Right cardiac atrium (tissue), 5 donors: Measurements from ENCODE around the gene MACROD2. TPM values are rescaled to one million over a fixed set of nuclear protein-coding genes. Genes with fewer than 3 reads are reported as not detected.

Experiments
- ATAC-seq, 2 donors: fragments of 200-7000 bp; cut with Tn5 transposase; one replicate each; pipeline versions ENCODE4 v1.8.0 to v1.9.1; 2020; ENCODE audit warnings: moderate library complexity in 2 of 2, mild to moderate bottlenecking in 1 of 2
- DNase-seq, 3 donors: peaks; one replicate each; pipeline ENCODE4 v3.0.0-alpha.2; 2020
- H3K27ac ChIP-seq: one replicate; pipeline ENCODE4 v1.5.1; 2013; ENCODE audit warnings: mild to moderate bottlenecking, low read length, control low read depth, moderate library complexity
- H3K27me3 ChIP-seq: one replicate; pipeline ENCODE4 v1.6.1; 2013; ENCODE audit not compliant: control insufficient read depth, insufficient read depth
- H3K4me1 ChIP-seq: one replicate; pipeline ENCODE4 v1.6.1; 2013; ENCODE audit warnings: low read length; ENCODE audit not compliant: control insufficient read depth, insufficient read depth
- H3K4me3 ChIP-seq: one replicate; pipeline ENCODE4 v1.5.1; 2013; ENCODE audit warnings: low read length, control low read depth
- H3K9me3 ChIP-seq: one replicate; pipeline ENCODE4 v1.6.1; 2013; ENCODE audit warnings: low read length; ENCODE audit not compliant: control insufficient read depth
- WGBS: extraction: QIAGEN DNeasy Blood & Tissue Kit; methylation state at CpG from one replicate; pipeline ENCODE4 v1.1.7; 2013; 5-methylcytosine and 5-hydroxymethylcytosine counted together
- intact Hi-C, 4 donors: fragments of 100-400 bp; cut with DNase I; formaldehyde crosslinking; loops; one replicate each; pipeline versions ENCODE4 v1.11.0 to v1.14.0; 2022 to 2023
- polyA plus RNA-seq: library from polyadenylated mRNA; stranded (reverse); fragments of 200-250 nt; gene quantifications from one replicate; pipeline ENCODE4 v1.2.3, GENCODE V29; 2013
- total RNA-seq, 4 donors: library from RNA; stranded (reverse); fragmentation: NEBNext Ultra II Directional; extraction: Animal tissue kit (Norgen Biotek cat#: 25700); gene quantifications; one replicate each; pipeline ENCODE4 v1.2.1, GENCODE V29; 2021
- donor health status: healthy with polysubstance abuse.
- donor health status: DM: no; HTN: yes; CAD: no.
- donor health status: DM: no; HTN: no; CAD: no.
- donor health status: DM: no; HTN: yes; CAD: no; lungs with severe emphysema.
- donor health status: DM: yes; HTN: yes; CAD: no.

Gene MACROD2
- total and polyA plus RNA-seq, 5 donors: 0.61 to 4.4 (median 2.4) TPM

DNA sequence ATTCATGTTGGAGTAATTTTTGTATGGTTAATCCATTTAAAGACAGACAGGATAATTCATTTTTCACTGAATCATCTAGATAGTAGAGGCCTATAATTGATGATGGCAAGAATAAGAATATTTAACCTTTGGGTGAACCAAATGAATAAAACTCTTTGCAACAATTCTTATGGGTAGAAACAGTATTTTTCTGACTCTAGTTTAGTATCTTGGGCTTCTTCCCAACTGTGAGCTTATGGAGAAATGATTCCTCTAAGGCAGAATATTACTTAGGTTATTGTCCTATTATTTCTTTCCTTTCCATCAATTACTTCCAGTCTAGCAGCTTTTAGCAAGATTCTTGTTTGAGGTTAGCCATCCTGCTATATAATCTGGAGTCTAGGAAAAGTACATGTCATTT, 1077.0 kb downstream of the MACROD2 start:
- H3K9me3 ChIP-seq: no peaks in the 10 kb centered on the region
- ATAC-seq (no peak), DNase-seq (no peak)
- no peaks in the 10 kb centered on the region for H3K4me1 ChIP-seq
- no peak overlapping the region for H3K27ac ChIP-seq
- no peaks in the 10 kb centered on the region for H3K27me3 ChIP-seq
- no peak overlapping the region for H3K4me3 ChIP-seq
- intact Hi-C loops: no loop called here

GRCh38 chr20:15075586-15075985, 1080.3 kb downstream of the MACROD2 start:
- DNase-seq (no peak), ATAC-seq (no peak)
- 80% methylated on average over 3 of the region's 3 CpGs for WGBS
- Histone ChIP-seq H3K4me1 (no peaks in the 10 kb centered on the region), H3K27me3 (no peaks in the 10 kb centered on the region), H3K9me3 (no peaks in the 10 kb centered on the region), H3K4me3 (no peak overlapping the region), H3K27ac (no peak overlapping the region)
- intact Hi-C loops: no loop called here

DNA sequence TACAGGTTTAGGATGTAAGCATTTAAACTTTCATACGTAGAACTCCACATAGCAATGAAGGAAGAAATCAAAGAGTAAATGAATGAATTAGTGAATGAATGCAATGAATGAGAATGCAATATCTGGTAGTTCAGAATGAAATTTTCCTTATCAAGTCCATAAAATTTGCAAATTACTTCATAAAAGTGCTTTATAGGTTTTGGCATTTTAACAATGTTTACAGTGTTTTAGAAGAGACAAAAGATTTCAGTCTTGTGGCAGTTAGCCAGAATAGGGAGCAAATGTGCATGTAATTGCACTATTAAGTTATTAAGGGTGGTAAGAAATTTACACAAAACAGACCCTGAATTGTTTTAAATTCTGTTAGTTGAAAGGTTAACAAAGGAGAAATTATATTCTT, 1081.5 kb downstream of the MACROD2 start:
- Histone ChIP-seq H3K27ac (no peak overlapping the region), H3K4me3 (no peak overlapping the region), H3K27me3 (no peaks in the 10 kb centered on the region), H3K4me1 (no peaks in the 10 kb centered on the region), H3K9me3 (no peaks in the 10 kb centered on the region)
- WGBS: 94% methylated on average over 1 of the region's 1 CpG
- intact Hi-C loops: no loop called here
- ATAC-seq: no peak
- DNase-seq: no peak

DNA sequence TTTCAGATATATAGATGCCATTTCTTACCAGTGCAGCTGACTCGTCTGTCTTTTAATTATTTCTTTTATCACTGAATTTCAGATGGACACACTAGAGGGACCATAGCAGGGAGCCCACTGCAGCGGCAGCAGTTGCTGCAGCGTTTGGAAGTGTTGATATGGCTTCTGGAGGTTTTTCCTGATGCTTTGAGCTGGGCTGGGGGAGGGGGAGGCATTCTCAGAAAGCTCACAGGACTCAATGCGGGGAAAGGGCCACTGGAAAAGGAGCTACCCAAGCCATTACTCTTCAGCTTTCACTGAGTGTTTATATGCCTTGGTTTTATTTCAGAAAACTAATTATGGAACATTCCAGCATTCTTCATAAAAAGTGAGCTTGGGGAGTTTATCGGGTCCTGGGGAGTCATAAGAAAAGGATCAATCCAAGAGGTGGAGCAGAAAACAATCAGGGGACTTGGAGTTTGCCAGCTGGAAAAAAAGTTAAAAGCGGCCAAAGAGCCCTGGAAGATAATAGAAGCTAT, 1082.5 kb downstream of the MACROD2 start:
- Histone ChIP-seq H3K9me3 (no peaks in the 10 kb centered on the region), H3K4me3 (no peak overlapping the region), H3K4me1 (no peaks in the 10 kb centered on the region), H3K27me3 (no peaks in the 10 kb centered on the region), H3K27ac (no peak overlapping the region)
- intact Hi-C loops: no loop called here
- ATAC-seq (no peak), DNase-seq (no peak)
- 64% methylated on average over 6 of the region's 6 CpGs for WGBS

GRCh38 chr20:15079594-15080340, 1084.5 kb downstream of the MACROD2 start:
- Histone ChIP-seq H3K4me1 (no peaks in the 10 kb centered on the region), H3K9me3 (no peaks in the 10 kb centered on the region), H3K27me3 (no peaks in the 10 kb centered on the region), H3K27ac (no peak overlapping the region), H3K4me3 (no peak overlapping the region)
- intact Hi-C loops: no loop called here
- DNase-seq (no peak), ATAC-seq (no peak)
- 93% methylated on average over 1 of the region's 1 CpG for WGBS

DNA sequence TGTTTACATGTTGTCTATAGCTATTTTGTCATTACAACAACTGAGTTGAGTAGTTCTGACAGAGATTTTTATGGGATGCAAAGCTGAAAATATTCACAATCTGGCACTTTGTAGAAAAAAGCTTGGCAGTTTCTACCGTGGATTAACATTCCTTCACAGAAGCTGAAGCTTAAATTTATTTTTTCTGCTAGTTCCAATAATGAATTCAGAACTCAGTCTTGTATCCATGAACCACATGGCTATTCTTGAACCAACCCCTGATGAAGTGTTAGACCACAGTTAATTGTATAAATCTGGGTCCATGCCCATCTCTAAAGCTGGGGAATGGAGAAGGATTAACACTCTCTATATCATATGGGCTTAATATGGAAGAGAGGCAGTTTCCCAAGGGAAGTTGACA, 1085.9 kb downstream of the MACROD2 start:
- Histone ChIP-seq H3K27me3 (no peaks in the 10 kb centered on the region), H3K27ac (no peak overlapping the region), H3K9me3 (no peaks in the 10 kb centered on the region), H3K4me3 (no peak overlapping the region), H3K4me1 (no peaks in the 10 kb centered on the region)
- DNase-seq (no peak), ATAC-seq (no peak)
- intact Hi-C loops: no loop called here
- WGBS: 46% methylated on average over 1 of the region's 1 CpG

DNA sequence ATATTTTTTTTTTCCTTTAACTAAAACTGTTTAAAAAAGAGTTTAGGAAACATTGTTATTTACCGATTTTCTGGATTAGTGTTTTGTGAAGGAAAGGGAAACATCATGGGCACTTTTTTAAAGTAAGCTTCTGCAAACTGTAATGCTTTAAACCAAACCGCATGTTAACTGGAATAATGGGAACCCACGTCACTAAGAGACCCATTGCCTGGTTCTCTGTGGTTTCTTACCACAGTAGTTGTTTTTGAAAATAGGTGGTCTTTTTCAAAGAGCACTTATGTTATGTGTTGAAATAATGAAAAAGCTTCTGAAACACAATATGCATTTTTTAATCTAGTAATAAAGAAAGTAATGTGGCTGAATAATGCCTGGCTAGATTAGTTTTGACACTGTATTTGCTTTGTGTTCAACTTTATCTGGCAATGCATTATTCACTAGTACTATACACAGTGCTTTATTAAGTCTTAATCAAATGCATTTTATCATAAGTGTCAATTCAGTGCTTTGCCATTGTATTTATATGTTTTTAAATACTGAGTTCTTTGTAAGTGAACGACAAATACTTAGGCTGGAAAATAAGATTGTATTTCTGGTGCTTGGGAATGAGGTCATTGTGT, 1096.2 kb downstream of the MACROD2 start:
- Histone ChIP-seq H3K4me1 (no peaks in the 10 kb centered on the region), H3K27me3 (no peaks in the 10 kb centered on the region), H3K4me3 (no peak overlapping the region), H3K9me3 (no peaks in the 10 kb centered on the region), H3K27ac (no peak overlapping the region)
- ATAC-seq (no peak), DNase-seq (no peak)
- intact Hi-C loops: no loop called here
- 73% methylated on average over 4 of the region's 4 CpGs for WGBS

- Histone ChIP-seq H3K27ac (no peak overlapping the region), H3K9me3 (no peaks in the 10 kb centered on the region), H3K4me3 (no peak overlapping the region), H3K27me3 (no peaks in the 10 kb centered on the region), H3K4me1 (no peaks in the 10 kb centered on the region)
- ATAC-seq: no peak
- intact Hi-C loops: no loop called here
- 92% methylated on average over 4 of the region's 4 CpGs for WGBS
- DNase-seq: no peak
These were observed 1103.0 kb downstream of the MACROD2 start for GRCh38 chr20:15098351-15098750.

- no peak for ATAC-seq
- Histone ChIP-seq H3K9me3 (no peaks in the 10 kb centered on the region), H3K27me3 (no peaks in the 10 kb centered on the region), H3K4me1 (no peaks in the 10 kb centered on the region), H3K4me3 (no peak overlapping the region), H3K27ac (no peak overlapping the region)
- no peak for DNase-seq
- 75% methylated on average over 1 of the region's 1 CpG for WGBS
- intact Hi-C loops: no loop called here
These were observed 1103.8 kb downstream of the MACROD2 start for GRCh38 chr20:15099130-15099529.

GRCh38 chr20:15100506-15101160, 1105.3 kb downstream of the MACROD2 start:
- intact Hi-C loops: no loop called here
- no peaks in the 10 kb centered on the region for H3K4me1 ChIP-seq
- DNase-seq (no peak), ATAC-seq (no peak)
- H3K27me3 ChIP-seq: no peaks in the 10 kb centered on the region
- H3K4me3 ChIP-seq: no peak overlapping the region
- no peaks in the 10 kb centered on the region for H3K9me3 ChIP-seq
- no peak overlapping the region for H3K27ac ChIP-seq

- H3K4me3 ChIP-seq: no peak overlapping the region
- no peaks in the 10 kb centered on the region for H3K4me1 ChIP-seq
- 59% methylated on average over 1 of the region's 1 CpG for WGBS
- DNase-seq (no peak), ATAC-seq (no peak)
- no peaks in the 10 kb centered on the region for H3K9me3 ChIP-seq
- intact Hi-C loops: no loop called here
- no peaks in the 10 kb centered on the region for H3K27me3 ChIP-seq
- no peak overlapping the region for H3K27ac ChIP-seq
These were observed 1112.6 kb downstream of the MACROD2 start for GRCh38 chr20:15107931-15108330.
